Progenitor cell of endocrine pancreas (in vitro differentiated cells): ENCODE measurements around the gene ASCL1. TPM values are rescaled to one million over a fixed set of nuclear protein-coding genes. Genes with fewer than 3 reads are reported as not detected.

Source experiments
- DNase-seq: peaks from one replicate; pipeline ENCODE4 v3.0.0; 2021; ENCODE audit warnings: low spot score; ENCODE audit not compliant: unreplicated experiment
- H3K27ac Mint-ChIP-seq: 2 replicates; pipeline ENCODE4 v1.8.0; 2021; ENCODE audit warnings: mild to moderate bottlenecking, moderate library complexity, mixed read lengths
- H3K27me3 Mint-ChIP-seq: 2 replicates; pipeline ENCODE4 v1.8.0; 2021; ENCODE audit warnings: mixed read lengths
- H3K36me3 Mint-ChIP-seq: 2 replicates; pipeline ENCODE4 v1.8.0; 2022; ENCODE audit warnings: mixed read lengths; ENCODE audit not compliant: insufficient read depth
- H3K4me1 Mint-ChIP-seq: 2 replicates; pipeline ENCODE4 v1.8.0; 2021; ENCODE audit warnings: low read depth, mixed read lengths
- H3K4me3 Mint-ChIP-seq: 2 replicates; pipeline ENCODE4 v1.8.0; 2021; ENCODE audit warnings: low read depth, mild to moderate bottlenecking, moderate library complexity, mixed read lengths
- H3K9me3 Mint-ChIP-seq: 2 replicates; pipeline ENCODE4 v1.8.0; 2021; ENCODE audit warnings: low read depth, mixed read lengths
- CTCF ChIP-seq: fragments of 200-600 bp; sonication (generic); IDR thresholded peaks from one replicate; pipeline ENCODE4 v1.5.0; 2021; ENCODE audit warnings: antibody characterized with exemption, mild to moderate bottlenecking; ENCODE audit not compliant: unreplicated experiment
- total RNA-seq: library from RNA; stranded (reverse); gene quantifications from 2 replicates; pipeline ENCODE4 v1.2.1, GENCODE V29; 2021

Gene ASCL1
- total RNA-seq, 1 donor from 2014 or later, result 8.3 TPM

GRCh38 chr12:102993537-102993936 lies 36.1 kb downstream of the ASCL1 start:
- H3K27me3 Mint-ChIP-seq, result peaks cover 58% of the 10 kb centered on the region
- H3K36me3 Mint-ChIP-seq, result no peaks in the 10 kb centered on the region
- H3K4me1 Mint-ChIP-seq, result no peaks in the 10 kb centered on the region
- H3K4me3 Mint-ChIP-seq, result no peak overlapping the region
- TF ChIP-seq CTCF, result no peak
- no peak overlapping the region for H3K27ac Mint-ChIP-seq
- no peak for DNase-seq
- peaks cover 3% of the 10 kb centered on the region for H3K9me3 Mint-ChIP-seq

- Mint-ChIP-seq H3K27me3 (peaks cover 48% of the 10 kb centered on the region), H3K4me1 (no peaks in the 10 kb centered on the region)
Observed at GRCh38 chr12:102995372-102995771, 37.9 kb downstream of the ASCL1 start.

More at GRCh38 chr12:102995372-102995771, 37.9 kb downstream of the ASCL1 start:
- DNase-seq, result no peak
- Mint-ChIP-seq H3K4me3 (no peak overlapping the region), H3K9me3 (peaks cover 13% of the 10 kb centered on the region), H3K36me3 (no peaks in the 10 kb centered on the region), H3K27ac (no peak overlapping the region)
- TF ChIP-seq CTCF, result no peak

Other genes with a start within 250 kb of the ASCL1 start
- gene PAH, start 40.4 kb upstream of the ASCL1 start, total RNA-seq, result 15.8 and 17.4 TPM in 2 replicates